ENCODE measurements around the gene MCRIP1.

MCRIP1 gene

GRCh38 chr17:81860756-81861568 lies 27.9 kb upstream of the MCRIP1 start:
- DNase-seq (ENCODE audit: low read depth in 2 of 2) = peak; percentile 98 to 99

- DNase-seq (ENCODE audit: low read depth in 2 of 2) = no peak
Measured at GRCh38 chr17:81859906-81860755, 27.0 kb upstream of the MCRIP1 start, which contains the start of gene P4HB. Gene P4HB (minus strand): TSS chr17:81860535. CDS start chr17:81860471, 64 bp downstream.

GRCh38 chr17:81858967-81859905 lies 26.1 kb upstream of the MCRIP1 start:
- no peak for DNase-seq (ENCODE audit: low read depth in 2 of 2)

GRCh38 chr17:81858170-81858966 lies 25.3 kb upstream of the MCRIP1 start:
- no peak for DNase-seq (ENCODE audit: low read depth in 2 of 2)

GRCh38 chr17:81854974-81855774 lies 22.1 kb upstream of the MCRIP1 start:
- no peak for DNase-seq (ENCODE audit: low read depth in 2 of 2)

- no peak for DNase-seq (ENCODE audit: low read depth in 2 of 2)
Measured at GRCh38 chr17:81852237-81852636, 19.1 kb upstream of the MCRIP1 start.

- no peak for DNase-seq (ENCODE audit: low read depth in 2 of 2)
Measured at GRCh38 chr17:81851423-81851822, 18.3 kb upstream of the MCRIP1 start.

- DNase-seq (ENCODE audit: low read depth in 2 of 2) = no peak
Measured at GRCh38 chr17:81849457-81849856, 16.4 kb upstream of the MCRIP1 start.

- DNase-seq (ENCODE audit: low read depth in 2 of 2) = no peak
Measured at GRCh38 chr17:81846743-81847689, 13.9 kb upstream of the MCRIP1 start.

GRCh38 chr17:81845881-81846742 lies 13.0 kb upstream of the MCRIP1 start:
- no peak for DNase-seq (ENCODE audit: low read depth in 2 of 2)

- DNase-seq (ENCODE audit: low read depth in 2 of 2) = no peak
Measured at GRCh38 chr17:81845361-81845760, 12.3 kb upstream of the MCRIP1 start.

GRCh38 chr17:81844887-81845286 lies 11.8 kb upstream of the MCRIP1 start:
- DNase-seq (ENCODE audit: low read depth in 2 of 2) = no peak

- no peak for DNase-seq (ENCODE audit: low read depth in 2 of 2)
Measured at GRCh38 chr17:81844327-81844851, 11.3 kb upstream of the MCRIP1 start.

GRCh38 chr17:81843713-81844326 lies 10.7 kb upstream of the MCRIP1 start:
- no peak for DNase-seq (ENCODE audit: low read depth in 2 of 2)

GRCh38 chr17:81842725-81843504 lies 9.8 kb upstream of the MCRIP1 start:
- no peak for DNase-seq (ENCODE audit: low read depth in 2 of 2)

- DNase-seq (ENCODE audit: low read depth in 2 of 2) = no peak
Measured at GRCh38 chr17:81842378-81842724, 9.3 kb upstream of the MCRIP1 start.

All from stimulated activated CD8-positive, alpha-beta memory T cell treated with anti-CD3 and anti-CD28 coated beads, Interleukin-7, amount 100 ng/mL, for 1 hour (primary cell).